Smooth muscle cell of trachea (primary cell): Measurements from ENCODE around the gene ZNF543. TPM values are rescaled to one million over a fixed set of nuclear protein-coding genes. Genes with fewer than 3 reads are reported as not detected.

Experiments
- total RNA-seq: library from RNA; depleted of rRNA; stranded (reverse); fragments of >200 nt; gene quantifications from 2 replicates; pipeline ENCODE4 v1.2.1, GENCODE V29; 2014

The ZNF543 gene
- total RNA-seq: 9.9 and 12.7 TPM in 2 replicates

DNA sequence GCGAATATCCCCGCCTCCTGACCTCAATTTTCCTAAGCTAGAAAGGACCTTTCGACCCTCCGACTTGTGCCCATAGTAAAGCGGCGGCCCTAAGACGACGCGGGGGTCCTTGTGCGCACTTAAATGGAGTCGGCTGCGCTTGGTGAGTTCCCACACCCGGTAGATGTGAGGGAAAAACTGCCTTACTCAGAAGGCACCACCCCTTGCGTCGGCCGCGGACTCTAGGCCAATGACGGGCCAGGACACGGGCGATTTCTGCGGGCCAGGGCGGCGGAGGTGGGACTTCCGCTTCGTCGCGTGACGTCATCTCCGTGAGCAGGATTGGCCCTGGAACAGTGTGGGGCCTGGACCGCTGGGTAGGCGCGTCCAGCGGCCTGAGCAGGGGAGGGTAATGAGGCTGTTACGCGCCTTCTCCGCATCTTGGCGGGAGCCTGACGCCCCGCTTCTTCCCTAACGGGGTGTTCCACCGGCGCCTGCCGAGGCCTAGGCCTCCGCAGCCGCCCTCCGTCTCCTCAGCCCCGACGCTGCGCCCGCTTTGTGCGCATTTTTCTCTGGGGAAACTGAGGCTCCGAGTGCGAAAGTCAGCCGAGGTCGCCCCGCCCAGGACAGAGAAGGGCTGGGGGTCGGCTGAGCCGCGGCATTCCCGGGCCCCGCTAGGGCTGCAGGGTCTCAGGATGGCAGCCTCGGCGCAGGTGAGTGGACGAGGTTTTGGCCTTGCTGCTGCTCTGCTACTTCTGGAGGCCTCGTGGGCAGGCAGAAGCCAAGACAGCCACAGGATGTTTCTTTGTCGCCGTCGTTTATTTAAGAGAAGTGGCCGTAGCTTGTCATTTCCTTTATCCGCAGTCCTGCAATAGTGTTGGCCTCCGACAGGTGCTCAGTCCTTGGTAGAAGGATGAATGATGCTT is at the start of gene ZNF543:
Gene ZNF543 (plus strand): TSS at position 293 of the 905 bp plus-strand sequence. CDS start 382 bp downstream, at position 675.

DNA sequence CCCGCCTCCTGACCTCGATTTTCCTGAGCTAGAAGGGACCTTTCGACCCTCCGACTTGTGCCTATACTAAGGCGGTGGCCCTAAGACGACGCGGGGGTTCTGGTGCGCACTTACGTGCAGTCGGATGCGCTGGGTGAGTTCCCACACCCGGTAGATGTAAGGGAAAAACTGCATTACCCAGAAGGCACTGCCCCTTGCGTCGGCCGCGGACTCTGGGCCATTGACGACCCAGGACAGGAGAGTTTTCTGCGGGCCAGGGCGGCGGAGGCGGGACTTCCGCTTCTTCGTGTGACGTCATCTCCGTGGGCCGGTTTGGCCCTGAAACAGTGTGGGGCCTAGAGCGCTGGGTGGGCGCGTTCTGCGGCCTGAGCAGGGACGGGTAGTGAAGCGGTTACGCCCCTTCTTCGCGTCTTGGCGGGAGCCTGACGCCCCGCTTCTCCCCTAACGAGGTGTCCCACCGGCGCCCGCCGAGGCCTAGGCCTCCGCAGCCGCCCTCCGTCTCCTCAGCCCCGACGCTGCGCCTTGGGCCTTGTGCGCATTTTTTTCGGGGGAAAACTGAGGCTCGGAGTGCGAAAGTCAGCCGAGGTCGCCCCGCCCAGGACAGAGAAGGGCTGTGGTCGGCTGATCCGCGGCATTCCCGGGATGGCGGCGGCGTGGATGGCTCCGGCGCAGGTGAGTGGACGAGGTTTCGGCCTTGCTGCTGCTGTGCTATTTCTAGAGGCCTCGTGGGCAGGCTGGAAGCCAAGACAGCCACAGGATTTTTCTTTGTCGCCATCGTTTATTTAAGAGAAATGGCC is 39.9 kb upstream of the ZNF543 start, which contains the start of gene ZNF460:
Gene ZNF460 (plus strand): TSS at position 321 of the 797 bp plus-strand sequence. CDS start 322 bp downstream, at position 643.

DNA sequence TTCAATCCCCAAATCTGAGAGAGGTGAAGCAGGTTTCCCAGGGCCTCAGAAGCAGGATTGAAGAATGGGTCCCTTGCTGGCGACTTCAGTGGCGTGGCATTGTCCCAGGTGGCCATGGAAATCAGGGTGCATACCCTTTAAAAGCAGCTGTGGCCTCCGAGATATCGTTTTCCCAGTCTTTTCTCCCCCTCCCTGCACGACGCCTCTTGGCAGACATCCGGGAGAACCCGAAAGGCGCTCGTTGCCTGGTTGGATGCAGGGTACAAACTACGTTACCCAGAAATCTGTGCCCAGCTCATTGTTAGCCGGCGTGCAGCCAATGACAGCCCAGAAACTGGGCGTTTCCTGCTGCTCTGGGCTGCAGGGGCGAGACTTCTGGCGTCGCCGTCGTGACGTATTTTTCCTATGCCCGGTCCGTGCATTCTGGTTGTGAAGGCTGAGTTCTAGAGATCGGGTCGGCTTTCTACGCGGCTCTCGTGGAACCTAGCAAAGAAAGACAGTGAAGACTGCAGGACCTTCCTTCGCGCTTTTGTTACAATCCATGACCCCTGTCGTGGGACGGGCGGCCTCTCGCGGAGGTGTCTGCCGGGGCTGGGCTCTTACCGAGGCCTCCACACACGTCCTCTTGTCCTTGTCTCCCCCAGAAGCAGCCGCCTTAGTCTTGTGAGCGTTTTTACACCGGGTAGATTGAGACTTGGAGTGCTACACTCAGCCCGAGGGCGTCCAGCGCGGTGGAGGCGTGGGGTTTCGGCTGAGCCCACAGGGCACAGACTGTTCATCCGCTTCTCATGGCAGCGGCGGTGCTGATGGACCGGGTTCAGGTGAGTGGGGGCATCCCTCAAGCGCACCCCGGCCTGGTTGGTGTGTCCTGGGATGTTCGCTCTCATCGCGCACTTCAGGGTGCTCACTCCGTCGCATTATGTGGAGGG is 30.9 kb downstream of the ZNF543 start, which contains the start of gene ZNF304:
Gene ZNF304 (plus strand): TSS at position 395 of the 929 bp plus-strand sequence. CDS start 394 bp downstream, at position 789.

DNA sequence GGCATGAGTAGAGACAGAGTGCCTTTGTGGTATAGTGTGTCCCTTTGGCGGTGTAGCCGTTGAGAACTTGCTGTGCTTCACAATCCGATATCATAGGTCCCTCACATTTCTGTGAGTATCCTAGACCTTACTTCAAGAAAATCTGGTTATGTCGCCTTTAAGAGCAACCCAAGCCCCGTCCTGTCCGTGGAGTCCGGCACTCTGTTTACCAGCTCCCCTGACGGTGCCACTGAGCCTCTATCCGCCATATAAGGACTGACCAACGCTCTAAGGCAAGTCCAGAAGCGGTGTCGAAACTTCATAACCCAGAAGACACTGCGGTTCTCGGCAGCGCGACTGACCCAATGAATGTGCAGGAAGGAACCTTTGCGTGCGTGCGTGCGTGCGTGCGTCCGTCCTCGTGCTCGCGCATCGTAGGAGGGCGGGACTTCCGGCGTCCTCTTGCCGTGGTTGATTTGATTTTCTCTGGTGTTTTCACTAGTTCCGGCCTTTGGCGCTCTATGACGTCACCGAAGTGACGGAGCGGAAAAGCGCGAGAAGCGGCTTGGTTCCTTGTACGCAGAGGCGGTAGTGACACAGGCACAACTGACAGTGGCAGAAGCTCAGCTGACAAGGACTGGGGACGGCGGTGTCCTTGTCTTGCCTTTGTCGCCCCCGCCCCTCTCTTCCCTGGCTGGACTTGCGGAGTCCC is 42.9 kb downstream of the ZNF543 start, which contains the start of the genes TRAPPC2B and ZNF547:
Gene TRAPPC2B (plus strand): TSS at position 555 of the 691 bp plus-strand sequence. CDS start 1,283 bp downstream, outside the sequence.
Gene ZNF547 (plus strand): TSS at position 555 of the 691 bp plus-strand sequence. CDS start 5,005 bp downstream, outside the sequence.

Other genes starting within 250 kb of the ZNF543 start
- not detected in 2 replicates for gene USP29, start 200.5 kb upstream of the ZNF543 start, total RNA-seq
- not detected in 2 replicates for gene ZIM3, start 175.3 kb upstream of the ZNF543 start, total RNA-seq
- not detected in 2 replicates for gene DUXA, start 153.0 kb upstream of the ZNF543 start, total RNA-seq
- 36.5 and 43.0 TPM in 2 replicates for gene ZNF264, start 129.0 kb upstream of the ZNF543 start, total RNA-seq
- gene AURKC, start 89.4 kb upstream of the ZNF543 start, total RNA-seq: 0.44 and 0.66 TPM in 2 replicates
- 24.1 and 28.6 TPM in 2 replicates for gene ZNF805, start 79.8 kb upstream of the ZNF543 start, total RNA-seq
- gene ZNF460, start 40.0 kb upstream of the ZNF543 start, total RNA-seq: 49.5 and 79.2 TPM in 2 replicates
- gene ZNF304, start 30.8 kb downstream of the ZNF543 start, total RNA-seq: 12.6 and 14.0 TPM in 2 replicates
- 14.7 and 16.7 TPM in 2 replicates for gene TRAPPC2B, start 43.1 kb downstream of the ZNF543 start, total RNA-seq
- 5.1 and 7.0 TPM in 2 replicates for gene ZNF547, start 43.1 kb downstream of the ZNF543 start, total RNA-seq
- gene ZNF548, start 69.4 kb downstream of the ZNF543 start, total RNA-seq: 25.6 and 28.8 TPM in 2 replicates
- gene ZNF17, start 90.7 kb downstream of the ZNF543 start, total RNA-seq: 14.1 and 16.0 TPM in 2 replicates
- gene ZNF749, start 114.9 kb downstream of the ZNF543 start, total RNA-seq: 6.5 and 8.9 TPM in 2 replicates
- 0.83 and 1.2 TPM in 2 replicates for gene VN1R1, start 136.7 kb downstream of the ZNF543 start, total RNA-seq
- 20.0 and 28.7 TPM in 2 replicates for gene ZNF772, start 157.1 kb downstream of the ZNF543 start, total RNA-seq
- 13.7 and 19.1 TPM in 2 replicates for gene ZNF419, start 167.3 kb downstream of the ZNF543 start, total RNA-seq
- 26.2 and 40.7 TPM in 2 replicates for gene ZNF773, start 179.5 kb downstream of the ZNF543 start, total RNA-seq
- gene ZNF549, start 206.9 kb downstream of the ZNF543 start, total RNA-seq: 5.6 and 6.3 TPM in 2 replicates
- 7.3 and 10.5 TPM in 2 replicates for gene ZNF550, start 239.4 kb downstream of the ZNF543 start, total RNA-seq